ENCODE measurements around the gene IL22RA2. TPM values are rescaled to one million over a fixed set of nuclear protein-coding genes. Genes with fewer than 3 reads are reported as not detected.

Gene IL22RA2
- total RNA-seq, 4 donors from 2014 or later = not detected

DNA sequence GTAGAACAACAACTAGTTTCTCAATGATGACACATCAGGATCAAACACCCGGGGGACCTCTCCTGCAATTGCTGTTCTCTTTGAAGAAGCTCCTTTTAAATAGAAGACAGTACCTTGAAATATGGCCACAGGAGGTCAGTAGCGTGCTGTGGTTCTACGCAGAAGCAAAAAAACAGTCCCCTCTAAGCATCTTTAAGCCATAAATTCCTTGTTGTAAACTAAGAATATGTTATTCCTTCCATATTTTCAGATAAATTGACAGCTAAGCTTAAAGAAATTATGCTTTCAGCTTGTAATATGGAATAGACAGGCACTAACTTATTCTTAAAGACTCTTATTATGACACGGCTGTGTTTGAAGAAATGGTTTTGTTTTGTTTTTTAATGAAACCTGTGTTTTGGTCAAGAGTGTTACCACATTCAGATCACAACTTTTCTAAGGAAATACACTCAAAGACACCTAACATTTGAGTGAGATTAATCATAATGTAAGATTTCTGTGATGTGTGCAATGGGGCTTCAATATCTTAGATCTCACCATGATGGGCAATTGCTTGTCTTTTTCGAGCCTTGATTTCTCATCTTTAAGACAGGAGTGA is 78.9 kb downstream of the IL22RA2 start:
- no peaks in the 10 kb centered on the region for H3K4me1 ChIP-seq
- H3K36me3 ChIP-seq = no peaks in the 10 kb centered on the region
- H3K4me3 ChIP-seq = no peak overlapping the region
- TF ChIP-seq, protein P1, sequence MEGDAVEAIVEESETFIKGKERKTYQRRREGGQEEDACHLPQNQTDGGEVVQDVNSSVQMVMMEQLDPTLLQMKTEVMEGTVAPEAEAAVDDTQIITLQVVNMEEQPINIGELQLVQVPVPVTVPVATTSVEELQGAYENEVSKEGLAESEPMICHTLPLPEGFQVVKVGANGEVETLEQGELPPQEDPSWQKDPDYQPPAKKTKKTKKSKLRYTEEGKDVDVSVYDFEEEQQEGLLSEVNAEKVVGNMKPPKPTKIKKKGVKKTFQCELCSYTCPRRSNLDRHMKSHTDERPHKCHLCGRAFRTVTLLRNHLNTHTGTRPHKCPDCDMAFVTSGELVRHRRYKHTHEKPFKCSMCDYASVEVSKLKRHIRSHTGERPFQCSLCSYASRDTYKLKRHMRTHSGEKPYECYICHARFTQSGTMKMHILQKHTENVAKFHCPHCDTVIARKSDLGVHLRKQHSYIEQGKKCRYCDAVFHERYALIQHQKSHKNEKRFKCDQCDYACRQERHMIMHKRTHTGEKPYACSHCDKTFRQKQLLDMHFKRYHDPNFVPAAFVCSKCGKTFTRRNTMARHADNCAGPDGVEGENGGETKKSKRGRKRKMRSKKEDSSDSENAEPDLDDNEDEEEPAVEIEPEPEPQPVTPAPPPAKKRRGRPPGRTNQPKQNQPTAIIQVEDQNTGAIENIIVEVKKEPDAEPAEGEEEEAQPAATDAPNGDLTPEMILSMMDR (IDR thresholded peaks at IDR 0.05) = peak; percentile 72 to 86 (median 79)
- no peak for TF ChIP-seq POLR2A (IDR thresholded peaks at IDR 0.05)
- no peak overlapping the region for H3K27ac ChIP-seq
- no peaks in the 10 kb centered on the region for H3K9me3 ChIP-seq
- peak; percentile 56 to 72 for DNase-seq
- H3K27me3 ChIP-seq = no peaks in the 10 kb centered on the region
- intact Hi-C loops (cut with DNase I; ENCODE audit: low total_unique reads) = loop anchor here (5.0 kb wide), 1 partner anchor 218 kb away; no protein-coding TSS in a partner anchor

Other genes with a start within 250 kb of the IL22RA2 start
- 1 to 10 TPM in 3 of 4 donors, under 1 TPM in 1; 0.88 to 6.4 (median 4.3) TPM for gene IL20RA, start 128.7 kb downstream of the IL22RA2 start, total RNA-seq
- gene IFNGR1, start 45.7 kb upstream of the IL22RA2 start, total RNA-seq = 100 to 1,000 TPM in 2 of 4 donors, 10 to 100 TPM in 2; 53.5 to 122 (median 94.9) TPM

Measured in uterus (tissue), 4 donors.